PC-3 (cell line): ENCODE data around the gene ADK. TPM values are rescaled to one million over a fixed set of nuclear protein-coding genes. Genes with fewer than 3 reads are reported as not detected.

Source experiments
- ATAC-seq: fragments of 200-7000 bp; cut with Tn5 transposase; 2 replicates; pipeline ENCODE4 v1.9.1; 2020; ENCODE audit warnings: mild to moderate bottlenecking, moderate library complexity
- BruUV-seq: library from RNA; stranded (reverse); fragments of 400-500 nt; replicated peaks from 2 replicates; lab custom pipeline; 2021; lab: Mats Ljungman, UMichigan
- CTCF ChIA-PET: fragments of 300-600 bp; sonication (Branson Sonifier 250); formaldehyde crosslinking; loops from one replicate; lab custom pipeline; 2022; ENCODE audit warnings: antibody characterized with exemption; lab: Charles Lee
- POLR2A ChIA-PET: fragments of 300-600 bp; sonication (Branson Sonifier 250); formaldehyde crosslinking; loops from one replicate; lab custom pipeline; 2022; ENCODE audit warnings: antibody characterized with exemption; ENCODE audit not compliant: unreplicated experiment; lab: Charles Lee
- DNase-seq: peaks from one replicate; pipeline ENCODE4 v3.0.0-alpha.2; 2015
- H2AFZ ChIP-seq: fragments of 300-600 bp; sonication (generic); 2 replicates; pipeline ENCODE4 v1.6.0; 2016; ENCODE audit warnings: antibody characterized with exemption, low read length
- H3F3A ChIP-seq: fragments of 300-600 bp; sonication (generic); one replicate; pipeline ENCODE4 v1.6.0; 2017; ENCODE audit warnings: antibody characterized with exemption, low read length, control low read depth, mild to moderate bottlenecking; ENCODE audit not compliant: unreplicated experiment
- H3K27ac ChIP-seq: fragments of 300-600 bp; sonication (generic); 2 replicates; pipeline ENCODE4 v1.5.1; 2016; ENCODE audit warnings: mild to moderate bottlenecking, low read length
- H3K27me3 ChIP-seq: fragments of 300-600 bp; sonication (generic); 2 replicates; pipeline ENCODE4 v1.6.1; 2016; ENCODE audit warnings: low read length, mixed read lengths
- H3K36me3 ChIP-seq: fragments of 300-600 bp; sonication (generic); 2 replicates; pipeline ENCODE4 v1.6.1; 2016; ENCODE audit warnings: low read depth, mixed run types, low read length, mixed read lengths
- H3K4me1 ChIP-seq: fragments of 300-600 bp; sonication (generic); 2 replicates; pipeline ENCODE4 v1.5.1; 2016; ENCODE audit warnings: low read length; ENCODE audit not compliant: insufficient read depth
- H3K4me2 ChIP-seq: fragments of 300-600 bp; sonication (generic); 2 replicates; pipeline ENCODE4 v1.6.0; 2016; ENCODE audit warnings: low read length
- H3K4me3 ChIP-seq: fragments of 300-600 bp; sonication (generic); 2 replicates; pipeline ENCODE4 v1.5.1; 2016; ENCODE audit warnings: mild to moderate bottlenecking, low read length, mixed read lengths
- H3K79me2 ChIP-seq: fragments of 300-600 bp; sonication (generic); 2 replicates; pipeline ENCODE4 v1.6.1; 2017; ENCODE audit warnings: low read length, mixed read lengths
- H3K9ac ChIP-seq: fragments of 300-600 bp; sonication (generic); 2 replicates; pipeline ENCODE4 v1.6.0; 2016; ENCODE audit warnings: mild to moderate bottlenecking, low read length
- H3K9me2 ChIP-seq: fragments of 300-600 bp; sonication (generic); replicated peaks from 2 replicates; pipeline ENCODE4 v1.6.1; 2016; ENCODE audit warnings: mixed run types, low read length, mixed read lengths
- H3K9me3 ChIP-seq: fragments of 300-600 bp; sonication (generic); 2 replicates; pipeline ENCODE4 v1.6.1; 2016; ENCODE audit warnings: low read length, mixed read lengths
- H4K20me1 ChIP-seq: fragments of 300-600 bp; sonication (generic); 2 replicates; pipeline ENCODE4 v1.6.1; 2016; ENCODE audit warnings: low read length, mixed read lengths
- CTCF ChIP-seq: fragments of 300-600 bp; sonication (generic); conservative IDR thresholded peaks from 2 replicates; pipeline ENCODE4 v1.5.1; 2017; ENCODE audit warnings: antibody characterized with exemption, low read depth, mild to moderate bottlenecking, low read length
- EZH2 ChIP-seq: fragments of 300-600 bp; sonication (generic); IDR thresholded peaks from one replicate; pipeline ENCODE4 v1.6.1; 2017; ENCODE audit warnings: antibody characterized with exemption, mild to moderate bottlenecking, low read length; ENCODE audit not compliant: unreplicated experiment
- EZH2phosphoT487 ChIP-seq: fragments of 300-600 bp; sonication (generic); IDR thresholded peaks from 2 replicates; pipeline ENCODE4 v1.6.1; 2018; ENCODE audit warnings: mild to moderate bottlenecking, antibody characterized with exemption, low read length, borderline replicate concordance
- intact Hi-C: fragments of 100-400 bp; cut with micrococcal nuclease; formaldehyde crosslinking; loops from 2 replicates; pipeline ENCODE4 v1.9.0; 2023
- total RNA-seq: library from RNA; depleted of rRNA; stranded (reverse); fragments of >200 nt; gene quantifications from 2 replicates; pipeline ENCODE4 v1.2.3, GENCODE V29; 2014

Gene ADK
- total RNA-seq, 1 experiment from 2014 or later, result 256 TPM

- ChIA-PET CTCF (no interaction called here), POLR2A (interaction anchor here (0.7 kb wide), 1 partner anchor 69 kb away, joined by 7 read pairs; no protein-coding TSS in a partner anchor)
- 0 out of 2 replicates have a peak, but pooled peaks cover 5% of the 10 kb centered on the region for H4K20me1 ChIP-seq
- H3K27ac ChIP-seq, result no peak overlapping the region
- no peaks in the 10 kb centered on the region for H3K27me3 ChIP-seq
- H3K4me2 ChIP-seq, result no peak overlapping the region
- no peaks in the 10 kb centered on the region for H3F3A ChIP-seq
- no peaks in the 10 kb centered on the region for H3K9me3 ChIP-seq
- H3K4me1 ChIP-seq, result peaks cover 5% of the 10 kb centered on the region; the same call in 1 of the 2 replicates
- H3K4me3 ChIP-seq, result no peak overlapping the region
- H3K9ac ChIP-seq, result no peak overlapping the region
- H3K9me2 ChIP-seq, result no peaks in the 10 kb centered on the region
- H3K36me3 ChIP-seq, result peaks cover 20% of the 10 kb centered on the region; the same call in 1 of the 2 replicates
- no TSS peak for BruUV-seq
- no peak overlapping the region for H2AFZ ChIP-seq
- peaks cover 13% of the 10 kb centered on the region; the same call in 1 of the 2 replicates for H3K79me2 ChIP-seq
- ATAC-seq (peak; percentile 70), DNase-seq (no peak)
- intact Hi-C loops, result no loop called here
- TF ChIP-seq CTCF (no peak), EZH2phosphoT487 (no peak), EZH2 (no peak)
These were observed 222.0 kb downstream of the ADK start for GRCh38 chr10:74373059-74373458.

- POLR2A ChIA-PET, result no interaction called here
- Histone ChIP-seq H3K9me2 (no peaks in the 10 kb centered on the region), H3K79me2 (peaks cover 35% of the 10 kb centered on the region), H3K9me3 (no peaks in the 10 kb centered on the region), H3F3A (no peaks in the 10 kb centered on the region), H3K9ac (no peak overlapping the region), H3K36me3 (no peaks in the 10 kb centered on the region; the same call in 1 of the 2 replicates), H3K4me3 (no peak overlapping the region), H2AFZ (no peak overlapping the region), H3K4me1 (peaks cover 5% of the 10 kb centered on the region; the same call in 1 of the 2 replicates), H4K20me1 (0 out of 2 replicates have a peak, but pooled peaks cover 11% of the 10 kb centered on the region), H3K27me3 (no peaks in the 10 kb centered on the region), H3K4me2 (no peak overlapping the region), H3K27ac (no peak overlapping the region)
- BruUV-seq, result no TSS peak
- intact Hi-C loops, result no loop called here
- TF ChIP-seq EZH2, result no peak
- TF ChIP-seq CTCF, result no peak
- TF ChIP-seq EZH2phosphoT487, result no peak
- CTCF ChIA-PET, result no interaction called here
- no peak for ATAC-seq
- DNase-seq, result no peak
These were observed 226.5 kb downstream of the ADK start for GRCh38 chr10:74377476-74377875.

GRCh38 chr10:74379474-74379873, 228.5 kb downstream of the ADK start:
- Histone ChIP-seq H3K4me1 (no peaks in the 10 kb centered on the region), H3K9me2 (no peaks in the 10 kb centered on the region), H2AFZ (no peak overlapping the region), H3K79me2 (peaks cover 39% of the 10 kb centered on the region), H3K27ac (no peak overlapping the region), H4K20me1 (0 out of 2 replicates have a peak, but pooled peaks cover 12% of the 10 kb centered on the region), H3K4me3 (no peak overlapping the region), H3K4me2 (no peak overlapping the region), H3K27me3 (no peaks in the 10 kb centered on the region), H3K9me3 (no peaks in the 10 kb centered on the region), H3F3A (no peaks in the 10 kb centered on the region), H3K9ac (no peak overlapping the region), H3K36me3 (no peaks in the 10 kb centered on the region)
- no TSS peak for BruUV-seq
- ATAC-seq (no peak), DNase-seq (no peak)
- TF ChIP-seq EZH2phosphoT487 (no peak), CTCF (no peak), EZH2 (no peak)
- intact Hi-C loops, result no loop called here
- ChIA-PET CTCF (interaction anchor here (0.7 kb wide), 1 partner anchor 856 kb away, joined by 4 read pairs; the partner anchor contains the start of gene COMTD1), POLR2A (interaction anchor here (0.6 kb wide), 1 partner anchor 31 kb away, joined by 9 read pairs; no protein-coding TSS in a partner anchor)
